Fibroblast of gingiva (primary cell): Measurements from ENCODE around the gene ANO6.
"Not testable (repeated sequence)": the region's sequence is repeated elsewhere in the genome, so short reads cannot be mapped to it uniquely, and the experiment has no call there.

ENCODE experiments used
- DNase-seq: peaks from one replicate; pipeline ENCODE4 v3.0.0-alpha.2; 2011; ENCODE audit warnings: low read depth

Gene ANO6

DNA sequence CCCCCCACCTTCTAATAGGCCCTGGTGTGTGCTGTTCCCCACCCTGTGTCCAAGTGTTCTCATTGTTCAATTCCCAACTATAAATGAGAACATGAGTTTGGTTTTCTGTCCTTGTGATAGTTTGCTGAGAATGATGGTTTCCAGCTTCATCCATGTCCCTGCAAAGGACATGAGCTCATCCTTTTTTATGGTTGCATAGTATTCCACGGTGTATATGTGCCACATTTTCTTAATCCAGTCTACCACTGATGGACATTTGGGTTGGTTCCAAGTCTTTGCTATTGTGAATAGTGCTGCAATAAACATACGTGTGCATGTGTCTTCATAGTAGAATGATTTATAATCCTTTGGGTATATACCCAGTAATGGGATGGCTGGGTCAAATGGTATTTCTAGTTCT is 20.5 kb downstream of the ANO6 start:
- DNase-seq = not testable (repeated sequence)

DNA sequence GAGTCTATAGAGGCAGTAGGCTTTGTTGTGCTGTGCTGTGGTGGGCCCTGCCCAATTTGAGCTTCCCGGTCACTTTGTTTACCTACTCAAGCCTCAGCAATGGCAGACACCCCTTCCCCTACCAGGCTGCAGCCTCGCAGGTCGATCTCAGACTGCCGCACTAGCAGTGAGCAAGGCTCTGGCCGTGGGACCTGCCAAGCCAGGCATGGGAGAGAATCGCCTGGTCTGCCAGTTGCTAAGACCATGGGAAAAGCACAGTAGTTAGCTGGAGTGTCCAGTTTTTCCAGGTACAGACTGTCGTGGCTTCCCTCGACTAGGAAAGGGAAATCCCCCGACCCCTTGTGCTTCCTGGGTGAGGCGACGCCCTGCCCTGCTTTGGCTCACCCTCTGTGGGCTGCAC is 26.3 kb downstream of the ANO6 start:
- no peak for DNase-seq

DNA sequence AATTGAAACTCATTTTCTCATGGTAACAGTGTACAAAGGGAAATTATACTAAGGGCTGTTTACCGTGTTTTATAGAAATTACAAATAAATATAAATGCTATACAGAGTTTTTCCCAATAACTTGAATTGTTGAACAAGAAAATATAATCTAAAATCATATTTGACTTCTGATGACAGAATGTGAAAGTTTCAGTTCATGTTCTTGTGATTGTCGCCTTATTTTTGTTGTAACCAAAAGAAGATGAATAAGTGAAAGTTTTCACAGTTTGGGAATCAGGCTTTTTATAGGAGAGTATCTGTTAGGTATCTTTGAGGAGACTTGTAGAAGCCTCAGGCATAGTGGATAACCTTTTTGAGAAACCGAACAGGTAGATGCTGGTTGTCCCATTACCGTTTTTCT is 28.1 kb downstream of the ANO6 start:
- no peak for DNase-seq

DNA sequence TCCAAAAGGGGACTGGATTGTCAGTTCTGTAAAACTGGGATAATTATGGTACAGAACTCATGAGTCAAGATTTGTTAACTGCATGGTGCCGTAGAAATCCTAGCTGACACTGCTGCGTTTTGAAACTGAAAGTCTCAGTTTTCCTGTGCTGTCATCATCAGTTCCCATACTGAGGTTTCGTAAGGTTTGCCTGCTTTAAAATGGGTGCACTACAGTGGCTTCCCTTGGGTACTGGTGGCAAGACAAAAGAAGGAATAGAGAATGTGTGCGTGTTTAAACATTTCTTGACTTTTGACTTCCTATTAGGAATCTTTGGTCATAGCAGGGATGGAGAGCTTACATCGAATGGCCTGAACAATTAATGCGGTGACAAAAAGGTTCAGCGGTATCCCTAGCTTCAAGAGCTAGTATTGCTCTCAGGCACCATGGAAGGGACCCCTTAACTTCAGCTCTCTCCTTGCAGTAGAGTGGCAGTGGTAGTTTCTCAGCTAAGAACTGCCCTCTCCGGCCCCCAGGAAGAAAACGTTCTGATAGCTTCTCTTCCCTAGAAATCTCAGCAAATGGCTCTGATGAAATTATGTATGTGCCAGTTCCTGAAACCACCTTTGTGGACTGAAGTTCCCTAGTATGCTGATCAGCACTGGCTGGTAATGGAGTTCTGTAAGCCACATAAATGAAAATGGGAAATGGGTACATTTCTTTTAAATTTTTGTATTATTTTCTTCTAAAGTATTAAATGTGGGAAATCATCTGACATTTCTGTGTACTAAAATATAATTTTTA is 28.9 kb downstream of the ANO6 start:
- peak; percentile 81 for DNase-seq

DNA sequence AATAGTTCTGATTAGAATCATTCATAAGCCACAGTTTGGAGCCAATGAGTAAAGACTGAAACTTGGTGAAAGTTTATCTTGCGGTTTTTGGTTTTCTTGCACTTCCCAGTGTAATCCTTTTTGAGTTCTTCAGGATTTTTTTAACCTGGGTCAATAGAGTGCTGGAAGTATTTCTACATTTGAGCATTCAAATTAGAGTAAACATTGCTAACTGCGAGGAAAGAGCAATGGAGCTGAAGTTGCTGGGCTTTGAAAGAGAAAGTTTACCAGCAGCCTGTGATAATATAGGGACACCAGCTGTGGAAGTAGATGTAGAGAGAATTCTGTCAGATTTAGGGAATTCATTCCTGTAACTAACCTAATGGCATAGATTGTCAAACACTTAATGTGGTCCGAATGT is 30.3 kb downstream of the ANO6 start:
- DNase-seq = no peak

- DNase-seq = no peak
Observed at GRCh38 chr12:45247589-45247988, 31.7 kb downstream of the ANO6 start.

DNA sequence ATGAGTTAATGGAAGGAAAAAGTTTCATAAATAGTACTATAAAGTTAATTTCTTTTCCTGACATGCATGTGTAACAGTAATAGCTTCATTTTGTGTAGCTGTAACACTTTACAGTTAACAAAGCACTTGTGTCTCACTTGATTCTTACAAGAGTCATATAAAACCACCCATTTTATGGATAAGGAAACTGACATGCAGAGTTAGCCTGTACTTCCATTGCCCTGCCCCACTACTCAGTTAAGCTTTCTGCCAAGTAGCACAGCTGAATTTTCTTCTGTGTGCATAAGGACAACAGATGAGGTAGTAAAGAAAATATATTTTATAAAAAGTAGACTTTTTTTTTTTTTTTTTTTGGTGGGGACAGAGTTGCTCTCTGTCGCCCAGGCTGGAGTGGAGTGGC is 32.2 kb downstream of the ANO6 start:
- no peak for DNase-seq

GRCh38 chr12:45254254-45254653 is 38.4 kb downstream of the ANO6 start:
- DNase-seq = no peak

- no peak for DNase-seq
Observed at GRCh38 chr12:45256721-45257120, 40.8 kb downstream of the ANO6 start.

GRCh38 chr12:45257185-45257930 is 41.5 kb downstream of the ANO6 start:
- no peak for DNase-seq

GRCh38 chr12:45259675-45260074 is 43.8 kb downstream of the ANO6 start:
- DNase-seq = peak; percentile 27

DNA sequence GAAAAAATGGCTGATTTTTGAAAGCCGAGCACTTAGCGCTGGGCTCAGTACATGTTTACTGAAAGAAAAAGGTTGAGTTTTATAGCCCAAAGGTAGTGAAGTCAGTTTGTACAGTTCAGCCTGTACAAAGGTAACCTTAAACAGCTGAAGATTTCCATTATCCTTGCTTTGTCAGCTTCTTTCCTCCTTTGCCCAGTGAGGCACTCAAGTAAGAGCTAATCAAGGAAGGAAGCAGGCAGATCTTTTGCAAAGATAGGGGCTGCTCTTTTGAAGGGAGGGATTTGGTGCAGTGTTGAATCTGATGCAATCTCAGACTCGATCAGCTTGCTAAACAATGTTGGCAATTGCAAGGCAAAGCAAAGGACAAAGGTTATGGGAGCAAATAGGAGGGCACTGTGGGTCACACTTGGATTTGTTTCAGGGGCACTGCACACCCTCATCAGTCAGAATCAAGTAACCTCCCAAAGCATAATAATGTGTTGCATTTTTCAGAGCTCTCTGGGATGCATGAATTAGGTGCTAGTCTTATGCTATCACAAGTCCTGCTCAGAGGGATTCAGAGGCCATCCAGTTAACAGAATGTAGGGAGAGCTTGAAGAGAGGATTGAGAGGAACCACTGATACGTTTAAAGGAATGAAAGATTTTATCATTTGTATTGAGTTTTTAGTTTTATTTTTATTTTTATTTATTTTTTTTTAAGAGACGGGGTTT is 44.4 kb downstream of the ANO6 start:
- DNase-seq = peak; percentile 37

DNA sequence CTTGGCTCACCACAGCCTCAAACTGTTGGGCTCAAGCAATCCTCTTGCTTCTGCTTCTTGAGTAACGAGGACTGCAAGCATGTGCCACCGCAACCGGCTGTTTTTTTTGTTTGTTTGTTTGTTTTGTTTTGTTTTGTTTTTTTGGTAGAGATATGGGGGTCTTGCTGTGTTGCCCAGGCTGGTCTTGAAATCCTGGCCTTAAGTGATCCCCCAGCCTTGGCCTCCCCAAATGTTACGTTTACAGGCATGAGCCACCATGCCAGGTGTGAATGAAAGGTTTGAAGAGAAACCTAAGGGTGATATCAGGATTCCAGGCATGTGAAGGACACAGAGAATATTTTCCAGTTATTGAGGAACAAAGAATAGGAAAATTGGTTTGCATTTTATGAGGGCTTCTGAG is 45.0 kb downstream of the ANO6 start:
- DNase-seq = no peak

DNA sequence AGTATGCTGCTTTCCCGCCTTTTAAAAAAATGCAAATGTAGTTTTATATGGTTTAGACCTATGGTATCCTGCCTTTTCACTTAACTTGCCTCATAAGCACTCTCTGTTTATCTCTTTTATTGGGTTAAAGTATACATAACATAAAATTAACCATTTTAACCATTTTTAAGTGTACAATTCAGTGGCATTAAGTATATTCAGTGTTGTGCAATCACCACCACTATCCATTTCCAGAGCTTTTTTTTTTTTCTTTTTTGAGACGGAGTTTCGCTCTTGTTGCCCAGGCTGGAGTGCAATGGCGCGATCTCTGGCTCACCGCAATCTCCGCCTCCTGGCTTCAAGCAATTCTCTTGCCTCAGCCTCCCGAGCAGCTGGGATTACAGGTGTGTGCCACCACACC is 46.3 kb downstream of the ANO6 start:
- DNase-seq = not testable (repeated sequence)

DNA sequence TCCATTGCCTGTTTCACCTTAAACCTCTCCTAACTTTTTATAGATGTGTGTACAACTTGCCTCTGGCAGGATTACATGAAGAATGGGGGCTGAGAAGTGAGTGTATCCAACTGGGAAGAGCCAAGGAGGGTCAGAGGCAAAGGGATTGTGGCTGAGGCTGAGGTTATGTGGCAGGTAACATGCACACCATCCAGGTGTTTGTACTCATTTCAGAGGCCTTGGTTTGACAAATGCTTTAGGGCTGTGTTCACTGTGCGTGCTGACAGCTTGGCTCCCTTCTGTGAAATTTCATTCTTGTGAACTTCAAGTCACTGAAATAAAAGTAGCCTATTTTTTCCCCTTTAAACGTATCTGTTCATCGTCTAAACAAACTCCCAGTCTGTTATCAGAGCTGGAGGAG is 47.7 kb downstream of the ANO6 start:
- DNase-seq = no peak

GRCh38 chr12:45268672-45269411 is 52.9 kb downstream of the ANO6 start:
- DNase-seq = peak; percentile 83

DNA sequence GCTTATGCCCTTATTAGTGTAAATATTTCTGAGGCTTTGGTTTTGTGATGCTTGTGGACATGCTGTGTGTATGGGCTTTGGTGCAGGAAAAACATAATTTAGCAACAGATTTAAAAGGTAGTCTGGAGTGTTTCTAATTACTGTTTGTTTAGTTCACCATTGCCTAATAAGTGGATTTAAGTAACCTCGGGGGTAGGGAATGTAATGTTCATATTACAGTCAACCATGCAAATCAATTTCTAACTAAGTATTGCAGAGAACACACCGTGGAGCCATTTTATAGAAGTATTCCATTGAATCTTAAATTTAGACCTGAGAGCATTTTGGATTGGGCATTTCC is 53.5 kb downstream of the ANO6 start:
- peak; percentile 80 for DNase-seq

GRCh38 chr12:45270951-45271350 is 55.1 kb downstream of the ANO6 start:
- DNase-seq = no peak

DNA sequence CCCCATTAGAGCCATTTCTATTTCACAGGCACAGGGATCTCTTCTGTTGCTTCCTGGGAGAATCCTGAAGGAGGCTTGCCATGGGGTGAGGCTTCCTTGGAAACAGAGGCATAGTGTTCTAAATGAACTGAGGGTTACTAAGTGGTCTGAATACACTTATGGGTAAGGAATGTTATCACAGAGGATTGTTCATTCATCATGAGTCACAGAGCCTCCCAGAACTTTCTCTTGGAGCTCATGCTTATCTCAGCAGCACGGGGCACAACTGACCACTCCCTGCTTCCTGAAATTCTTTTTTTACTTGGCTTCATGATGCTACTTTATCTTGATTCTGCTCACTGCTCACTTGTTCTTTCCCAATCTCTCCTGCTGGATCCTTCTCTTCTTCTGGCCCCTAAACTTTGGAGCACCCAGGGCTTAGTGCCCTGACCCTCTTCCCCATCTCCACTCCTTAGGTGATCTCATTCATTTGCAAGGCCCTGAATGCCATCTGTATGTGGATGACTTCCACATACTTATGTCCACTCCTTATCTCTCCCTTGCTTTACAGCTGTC is 57.9 kb downstream of the ANO6 start:
- DNase-seq = peak; percentile 69

DNA sequence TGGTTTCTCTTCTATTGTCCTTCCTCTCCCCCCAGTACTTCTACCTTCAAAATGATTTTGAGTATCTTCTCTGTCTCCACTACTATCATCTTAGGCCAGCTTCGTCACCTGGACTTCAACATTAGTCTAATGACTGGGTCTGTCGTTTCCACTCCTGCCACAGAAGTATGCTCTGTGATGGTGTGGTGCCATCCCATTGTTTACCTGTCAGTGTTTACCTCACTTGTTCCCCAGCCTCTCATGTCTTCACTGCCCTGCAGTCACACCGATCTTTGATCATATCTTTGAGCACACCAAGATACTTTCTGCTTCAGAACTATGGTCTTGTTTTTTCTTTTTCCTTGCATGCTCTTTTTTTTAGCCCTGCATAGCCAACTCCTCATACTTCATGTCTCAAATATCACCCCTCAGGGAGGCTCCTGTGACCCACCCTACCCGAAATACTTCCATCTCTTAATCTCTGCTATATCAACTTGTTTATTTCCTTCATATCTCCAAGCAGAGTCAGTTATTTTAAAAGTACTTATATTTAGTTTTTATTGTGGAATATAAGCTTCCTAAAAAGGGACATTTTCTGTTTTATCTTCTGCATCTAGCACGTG is 60.4 kb downstream of the ANO6 start:
- no peak for DNase-seq

DNA sequence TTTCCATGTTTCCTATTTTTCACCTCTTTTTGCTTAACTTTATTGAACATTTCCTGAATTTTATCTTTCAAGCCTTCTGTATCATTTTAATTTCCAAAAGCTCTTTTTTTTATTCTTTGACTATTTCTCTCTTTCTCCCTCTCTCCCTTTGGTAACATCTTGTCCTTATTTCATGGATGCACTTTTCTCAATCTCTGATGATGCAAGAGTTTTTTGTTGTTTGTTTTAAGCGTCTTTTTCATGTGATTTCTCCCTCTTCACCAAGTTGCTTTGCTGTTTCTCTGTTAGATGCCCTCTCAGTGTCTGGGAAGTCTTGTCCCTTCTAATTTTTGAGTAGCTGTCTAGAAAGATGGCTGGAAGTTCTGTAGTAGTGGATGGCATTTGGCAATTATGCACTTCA is 62.6 kb downstream of the ANO6 start:
- peak; percentile 57 for DNase-seq
